Common myeloid progenitor, CD34-positive (primary cell): Measurements from ENCODE around the gene CISTR.

Source experiments
- CTCF ChIA-PET: fragments of 350-600 bp; sonication (Branson Sonifier 250); formaldehyde crosslinking; loops from one replicate; lab custom pipeline; 2021; ENCODE audit warnings: antibody characterized with exemption; lab: Charles Lee
- POLR2A ChIA-PET: fragments of 350-600 bp; sonication (Branson Sonifier 250); formaldehyde crosslinking; loops from one replicate; lab custom pipeline; 2021; ENCODE audit warnings: antibody characterized with exemption; lab: Charles Lee
- DNase-seq, 3 donors: peaks; one replicate each; pipeline versions ENCODE4 v3.0.0 to v3.0.0-alpha.2; 2013
- H3K27ac ChIP-seq, 2 experiments: 1 replicate in 1 of 2; 2 replicates in 1 of 2; pipeline ENCODE4 v1.7.0; 2013; ENCODE audit warnings: inconsistent platforms in 2 of 2, low read length in 2 of 2, mild to moderate bottlenecking in 2 of 2, low read depth in 1 of 2, moderate library complexity in 1 of 2; ENCODE audit not compliant: severe bottlenecking in 2 of 2, insufficient read depth in 1 of 2, poor library complexity in 1 of 2
- H3K27me3 ChIP-seq, 5 experiments: replicated peaks in 2 of 5; 1 replicate in 3 of 5; 2 replicates in 2 of 5; pipeline versions ENCODE4 v1.6.1 to v1.7.0; 2013; ENCODE audit warnings: low read length in 4 of 5, mild to moderate bottlenecking in 2 of 5, moderate library complexity in 2 of 5, inconsistent platforms in 1 of 5; ENCODE audit not compliant: insufficient read depth in 5 of 5, control insufficient read depth in 4 of 5
- H3K36me3 ChIP-seq, 4 experiments: 1 replicate in 2 of 4; 2 replicates in 2 of 4; pipeline versions ENCODE4 v1.6.1 to v1.7.0; 2013; ENCODE audit warnings: low read length in 3 of 4, control low read depth in 1 of 4, mild to moderate bottlenecking in 1 of 4; ENCODE audit not compliant: control insufficient read depth in 4 of 4, insufficient read depth in 4 of 4
- H3K4me1 ChIP-seq, 4 experiments: 1 replicate in 3 of 4; 2 replicates in 1 of 4; pipeline versions ENCODE4 v1.6.1 to v1.7.1; 2013; ENCODE audit warnings: low read length in 3 of 4, mild to moderate bottlenecking in 3 of 4, control low read depth in 1 of 4, inconsistent platforms in 1 of 4, moderate library complexity in 1 of 4; ENCODE audit not compliant: control insufficient read depth in 4 of 4, insufficient read depth in 4 of 4; ENCODE audit errors: control extremely low read depth in 1 of 4
- H3K4me3 ChIP-seq, 7 experiments: 1 replicate in 4 of 7; 2 replicates in 3 of 7; pipeline versions ENCODE4 v1.5.1 to v1.7.0; 2013; ENCODE audit warnings: mild to moderate bottlenecking in 7 of 7, low read length in 6 of 7, moderate library complexity in 6 of 7, inconsistent platforms in 2 of 7, low read depth in 2 of 7, control low read depth in 1 of 7; ENCODE audit not compliant: insufficient read depth in 4 of 7, control insufficient read depth in 1 of 7; ENCODE audit errors: extremely low read depth in 1 of 7
- H3K9me3 ChIP-seq, 5 experiments: 1 replicate in 4 of 5; 2 replicates in 1 of 5; pipeline versions ENCODE4 v1.6.1 to v1.7.1; 2013; ENCODE audit warnings: low read length in 4 of 5, mild to moderate bottlenecking in 2 of 5, inconsistent platforms in 1 of 5, low read depth in 1 of 5, moderate library complexity in 1 of 5; ENCODE audit not compliant: control insufficient read depth in 4 of 5, insufficient read depth in 2 of 5; ENCODE audit errors: control extremely low read depth in 1 of 5
- WGBS: methylation state at CpG from one replicate; pipeline ENCODE4 v1.1.5; 2013; ENCODE audit not compliant: insufficient coverage; 5-methylcytosine and 5-hydroxymethylcytosine counted together

The CISTR gene

GRCh38 chr12:53701518-53702264 lies 50.1 kb downstream of the CISTR start:
- Histone ChIP-seq H3K4me1 (peaks cover 0 to 5% (median 2%) of the 10 kb centered on the region in 4 experiments), H3K27ac (no peak overlapping the region), H3K27me3 (peaks cover 20 to 87% (median 40%) of the 10 kb centered on the region in 5 experiments), H3K9me3 (no peaks in the 10 kb centered on the region), H3K36me3 (no peaks in the 10 kb centered on the region), H3K4me3 (no peak overlapping the region)
- CTCF ChIA-PET: interaction anchor here (0.7 to 9.3 kb wide), 22 partner anchors 12 to 512 kb away, joined by 3 to 184 read pairs (median 4); partner anchors contain the start of gene CISTR
- DNase-seq: peak; percentile 56 to 66 (median 57)
- POLR2A ChIA-PET: no interaction called here
- WGBS: 2% methylated on average over 7 of the region's 8 CpGs

- no peak overlapping the region for H3K4me3 ChIP-seq
- DNase-seq: peak in 1 of 3 donors; percentile 13
- peaks cover 23 to 94% (median 49%) of the 10 kb centered on the region in 5 experiments for H3K27me3 ChIP-seq
- peaks cover 0 to 16% (median 7%) of the 10 kb centered on the region in 4 experiments for H3K4me1 ChIP-seq
- ChIA-PET POLR2A (interaction anchor here (0.6 kb wide), 1 partner anchor 77 kb away, joined by 3 read pairs; no protein-coding TSS in a partner anchor), CTCF (interaction anchor here (0.8 to 7.6 kb wide), 10 partner anchors 10 to 157 kb away, joined by 3 to 124 read pairs (median 4); no protein-coding TSS in a partner anchor)
- 62% methylated on average over 3 of the region's 6 CpGs for WGBS
- H3K36me3 ChIP-seq: no peaks in the 10 kb centered on the region
- H3K27ac ChIP-seq: no peak overlapping the region
- no peaks in the 10 kb centered on the region for H3K9me3 ChIP-seq
Observed at GRCh38 chr12:53700567-53700966, 51.2 kb downstream of the CISTR start.

- H3K27me3 ChIP-seq: peaks cover 25 to 97% (median 52%) of the 10 kb centered on the region in 5 experiments
- 46% methylated on average over 5 of the region's 5 CpGs for WGBS
- no peak overlapping the region for H3K4me3 ChIP-seq
- H3K9me3 ChIP-seq: no peaks in the 10 kb centered on the region
- DNase-seq: no peak
- POLR2A ChIA-PET: interaction anchor here (1.4 kb wide), 1 partner anchor 47 kb away, joined by 4 read pairs; no protein-coding TSS in a partner anchor
- H3K4me1 ChIP-seq: peaks cover 0 to 24% (median 15%) of the 10 kb centered on the region in 4 experiments
- CTCF ChIA-PET: interaction anchor here (1.0 to 7.6 kb wide), 10 partner anchors 9 to 58 kb away, joined by 3 to 124 read pairs (median 4); no protein-coding TSS in a partner anchor
- no peak overlapping the region for H3K27ac ChIP-seq
- no peaks in the 10 kb centered on the region for H3K36me3 ChIP-seq
Observed at GRCh38 chr12:53699678-53700025, 52.1 kb downstream of the CISTR start.

- peaks cover 30 to 97% (median 56%) of the 10 kb centered on the region in 5 experiments for H3K27me3 ChIP-seq
- no peak overlapping the region for H3K27ac ChIP-seq
- ChIA-PET CTCF (interaction anchor here (0.7 to 7.6 kb wide), 10 partner anchors 9 to 156 kb away, joined by 3 to 124 read pairs (median 4); no protein-coding TSS in a partner anchor), POLR2A (interaction anchor here (1.4 kb wide), 1 partner anchor 48 kb away, joined by 4 read pairs; no protein-coding TSS in a partner anchor)
- H3K36me3 ChIP-seq: no peaks in the 10 kb centered on the region
- no peak for DNase-seq
- H3K4me3 ChIP-seq: no peak overlapping the region
- H3K9me3 ChIP-seq: no peaks in the 10 kb centered on the region
- peaks cover 0 to 27% (median 15%) of the 10 kb centered on the region in 4 experiments for H3K4me1 ChIP-seq
- no CpG with 5 or more reads among the region's 3 CpGs for WGBS
Observed at GRCh38 chr12:53698948-53699677, 52.7 kb downstream of the CISTR start.

GRCh38 chr12:53696655-53697331 lies 55.0 kb downstream of the CISTR start:
- no peak overlapping the region for H3K27ac ChIP-seq
- WGBS: 11% methylated on average over 9 of the region's 24 CpGs
- CTCF ChIA-PET: interaction anchor here (0.7 to 7.6 kb wide), 3 partner anchors 11 to 60 kb away, joined by 3 to 124 read pairs (median 3); no protein-coding TSS in a partner anchor
- no peaks in the 10 kb centered on the region for H3K36me3 ChIP-seq
- H3K4me3 ChIP-seq: peak overlapping the region in 3 of 7 experiments; percentile 4 to 68 (median 54)
- peak in 1 of 3 donors; percentile 16 for DNase-seq
- peaks cover 38 to 96% (median 50%) of the 10 kb centered on the region in 5 experiments for H3K27me3 ChIP-seq
- H3K9me3 ChIP-seq: peaks cover 0 to under 1% (median 0%) of the 10 kb centered on the region in 5 experiments
- POLR2A ChIA-PET: interaction anchor here (0.8 kb wide), 1 partner anchor 13 kb away, joined by 3 read pairs; no protein-coding TSS in a partner anchor
- H3K4me1 ChIP-seq: peaks cover 0 to 27% (median 15%) of the 10 kb centered on the region in 4 experiments
